OCI-LY1 (cell line): ENCODE data around the gene CFAP69.
A peak's percentile ranks its signal among the peaks of the same experiment; 100 is the strongest.

Experiments used
- H2AFZ ChIP-seq: fragments of 200-600 bp; sonication (generic), shearing (Covaris generic); 2 replicates; pipeline ENCODE4 v1.6.0; 2014; ENCODE audit warnings: antibody characterized with exemption, mild to moderate bottlenecking, low read length
- H3F3A ChIP-seq: fragments of 200-600 bp; sonication (generic), shearing (Covaris generic); 2 replicates; pipeline ENCODE4 v1.6.0; 2014; ENCODE audit warnings: mild to moderate bottlenecking, antibody characterized with exemption, low read length, moderate library complexity; ENCODE audit not compliant: insufficient read depth
- H3K27ac ChIP-seq: fragments of 200-600 bp; sonication (generic); 2 replicates; pipeline ENCODE4 v1.5.1; 2014; ENCODE audit warnings: low read length, mixed run types, mild to moderate bottlenecking, low read depth; ENCODE audit not compliant: poor library complexity, severe bottlenecking
- H3K27me3 ChIP-seq: fragments of 200-600 bp; sonication (generic); 2 replicates; pipeline ENCODE4 v1.6.0; 2014; ENCODE audit warnings: antibody characterized with exemption, mild to moderate bottlenecking, low read length, moderate library complexity; ENCODE audit not compliant: insufficient read depth
- H3K36me3 ChIP-seq: fragments of 200-600 bp; sonication (generic); 2 replicates; pipeline ENCODE4 v1.6.1; 2014; ENCODE audit warnings: mild to moderate bottlenecking, antibody characterized with exemption, low read length, moderate library complexity, mixed read lengths; ENCODE audit not compliant: insufficient read depth
- H3K4me1 ChIP-seq: fragments of 200-600 bp; sonication (generic); 2 replicates; pipeline ENCODE4 v1.5.1; 2014; ENCODE audit warnings: mild to moderate bottlenecking, low read length, moderate library complexity; ENCODE audit not compliant: insufficient read depth, severe bottlenecking
- H3K4me2 ChIP-seq: fragments of 200-600 bp; sonication (generic), shearing (Covaris generic); 2 replicates; pipeline ENCODE4 v1.6.1; 2014; ENCODE audit warnings: low read length
- H3K4me3 ChIP-seq: fragments of 200-600 bp; sonication (generic); 2 replicates; pipeline ENCODE4 v1.5.1; 2014; ENCODE audit warnings: low read length, low read depth, mild to moderate bottlenecking, mixed read lengths; ENCODE audit not compliant: poor library complexity, severe bottlenecking
- H3K79me2 ChIP-seq: fragments of 200-600 bp; shearing (Covaris generic); 2 replicates; pipeline ENCODE4 v1.6.1; 2016; ENCODE audit warnings: mixed run types, low read length, mixed read lengths; ENCODE audit not compliant: insufficient read depth
- H3K9ac ChIP-seq: fragments of 200-600 bp; sonication (generic), shearing (Covaris generic); 2 replicates; pipeline ENCODE4 v1.6.1; 2014; ENCODE audit warnings: mild to moderate bottlenecking, low read length, mixed read lengths
- H3K9me2 ChIP-seq: fragments of 200-600 bp; sonication (generic), shearing (Covaris generic); 2 replicates; pipeline ENCODE4 v1.6.1; 2014; ENCODE audit warnings: low read depth, mild to moderate bottlenecking, low read length, mixed read lengths
- H3K9me3 ChIP-seq: fragments of 200-600 bp; shearing (Covaris generic); 2 replicates; pipeline ENCODE4 v1.6.1; 2014; ENCODE audit warnings: low read length, mixed read lengths
- H4K20me1 ChIP-seq: fragments of 200-600 bp; sonication (generic), shearing (Covaris generic); 2 replicates; pipeline ENCODE4 v1.6.0; 2016; ENCODE audit warnings: mild to moderate bottlenecking, low read length; ENCODE audit not compliant: insufficient read depth
- CTCF ChIP-seq: fragments of 200-600 bp; sonication (generic), shearing (Covaris generic); IDR thresholded peaks from 2 replicates; pipeline ENCODE4 v1.5.1; 2017; ENCODE audit warnings: mild to moderate bottlenecking, antibody characterized with exemption, low read length, moderate library complexity, mixed read lengths
- EZH2 ChIP-seq: fragments of 200-600 bp; sonication (generic), shearing (Covaris generic); IDR thresholded peaks from 2 replicates; pipeline ENCODE4 v1.8.0; 2017; ENCODE audit warnings: borderline replicate concordance, mixed run types, mild to moderate bottlenecking, antibody characterized with exemption, low read length, moderate library complexity, mixed read lengths

Gene CFAP69

GRCh38 chr7:90345016-90345415 lies 100.0 kb downstream of the CFAP69 start:
- H4K20me1 ChIP-seq, result no peaks in the 10 kb centered on the region
- no peak overlapping the region for H3K4me3 ChIP-seq
- H3K27me3 ChIP-seq, result no peaks in the 10 kb centered on the region
- no peak overlapping the region; the same call in 1 of the 2 replicates for H3K4me2 ChIP-seq
- peak overlapping the region; percentile 61 for H2AFZ ChIP-seq
- no peak overlapping the region for H3K27ac ChIP-seq
- H3F3A ChIP-seq, result no peaks in the 10 kb centered on the region
- no peaks in the 10 kb centered on the region for H3K9me3 ChIP-seq
- H3K9ac ChIP-seq, result no peak overlapping the region
- peaks cover 22% of the 10 kb centered on the region for H3K4me1 ChIP-seq
- no peaks in the 10 kb centered on the region for H3K9me2 ChIP-seq
- peaks cover 16% of the 10 kb centered on the region for H3K36me3 ChIP-seq
- H3K79me2 ChIP-seq, result peaks cover 31% of the 10 kb centered on the region
- no peak for TF ChIP-seq EZH2
- no peak for TF ChIP-seq CTCF

GRCh38 chr7:90345595-90346335 lies 100.8 kb downstream of the CFAP69 start:
- no peaks in the 10 kb centered on the region for H3K9me3 ChIP-seq
- H4K20me1 ChIP-seq, result no peaks in the 10 kb centered on the region
- peak overlapping the region; percentile 84 for H3K27ac ChIP-seq
- H3K27me3 ChIP-seq, result no peaks in the 10 kb centered on the region
- H3K79me2 ChIP-seq, result peaks cover 37% of the 10 kb centered on the region
- no peaks in the 10 kb centered on the region for H3F3A ChIP-seq
- H3K9ac ChIP-seq, result peak overlapping the region; percentile 90
- peaks cover 22% of the 10 kb centered on the region for H3K4me1 ChIP-seq
- H3K9me2 ChIP-seq, result no peaks in the 10 kb centered on the region
- H3K4me2 ChIP-seq, result peak overlapping the region; percentile 87
- TF ChIP-seq EZH2, result no peak
- no peak for TF ChIP-seq CTCF
- H3K36me3 ChIP-seq, result peaks cover 24% of the 10 kb centered on the region
- H2AFZ ChIP-seq, result peak overlapping the region; percentile 61
- peak overlapping the region; percentile 93 for H3K4me3 ChIP-seq

- no peaks in the 10 kb centered on the region for H3K9me3 ChIP-seq
- H3K4me2 ChIP-seq, result peak within 1 kb of the TSS; percentile 87
- peaks cover 28% of the 10 kb centered on the region for H3K36me3 ChIP-seq
- peak within 1 kb of the TSS; percentile 61 for H2AFZ ChIP-seq
- H4K20me1 ChIP-seq, result no peaks in the 10 kb centered on the region
- H3K4me1 ChIP-seq, result peaks cover 22% of the 10 kb centered on the region
- H3K9me2 ChIP-seq, result no peaks in the 10 kb centered on the region
- no peaks in the 10 kb centered on the region for H3K27me3 ChIP-seq
- peak within 1 kb of the TSS; percentile 90 for H3K9ac ChIP-seq
- H3K79me2 ChIP-seq, result peaks cover 44% of the 10 kb centered on the region
- H3K27ac ChIP-seq, result peak within 1 kb of the TSS; percentile 84
- no peaks in the 10 kb centered on the region for H3F3A ChIP-seq
- peak within 1 kb of the TSS; percentile 93 for H3K4me3 ChIP-seq
- TF ChIP-seq CTCF (peak; percentile 89), EZH2 (no peak)
Observed at GRCh38 chr7:90346336-90347125, 101.6 kb downstream of the CFAP69 start, which contains the start of gene GTPBP10. Gene GTPBP10 (plus strand): TSS chr7:90346716. CDS start chr7:90346742, 26 bp downstream.
